ACC112 (cell line): ENCODE data around the gene MYO16.
"Not testable (repeated sequence)": the region's sequence is repeated elsewhere in the genome, so short reads cannot be mapped to it uniquely, and the experiment has no call there.

ENCODE experiments used
- H2AFZ ChIP-seq: fragments of 200-600 bp; sonication (generic); one replicate; pipeline ENCODE4 v1.6.0; 2017; ENCODE audit warnings: antibody characterized with exemption, low read length; ENCODE audit not compliant: unreplicated experiment
- H3K27ac ChIP-seq: fragments of 200-600 bp; sonication (generic); 2 replicates; pipeline ENCODE4 v1.5.1; 2014; ENCODE audit warnings: low read depth, mild to moderate bottlenecking, antibody characterized with exemption, low read length, moderate library complexity
- H3K27me3 ChIP-seq: fragments of 200-600 bp; sonication (generic); 2 replicates; pipeline ENCODE4 v1.6.1; 2014; ENCODE audit warnings: mild to moderate bottlenecking, antibody characterized with exemption, low read length, moderate library complexity, mixed read lengths; ENCODE audit not compliant: insufficient read depth
- H3K36me3 ChIP-seq: fragments of 200-600 bp; sonication (generic); 2 replicates; pipeline ENCODE4 v1.6.1; 2016; ENCODE audit warnings: mild to moderate bottlenecking, antibody characterized with exemption, low read length, moderate library complexity, mixed read lengths; ENCODE audit not compliant: insufficient read depth
- H3K4me1 ChIP-seq: fragments of 200-600 bp; sonication (generic); one replicate; pipeline ENCODE4 v1.6.1; 2016; ENCODE audit warnings: low read length, mixed read lengths; ENCODE audit not compliant: insufficient read depth, unreplicated experiment, control insufficient read depth
- H3K4me3 ChIP-seq: fragments of 200-600 bp; sonication (generic); 2 replicates; pipeline ENCODE4 v1.5.1; 2014; ENCODE audit warnings: mild to moderate bottlenecking, low read depth, low read length
- H3K79me2 ChIP-seq: fragments of 200-600 bp; sonication (generic); one replicate; pipeline ENCODE4 v1.6.0; 2016; ENCODE audit warnings: low read length; ENCODE audit not compliant: control insufficient read depth, unreplicated experiment, insufficient read depth

MYO16 gene

GRCh38 chr13:109214393-109214792, 585.0 kb downstream of the MYO16 start:
- H3K4me3 ChIP-seq = no peak overlapping the region
- no peaks in the 10 kb centered on the region for H3K27me3 ChIP-seq
- no peak overlapping the region for H3K27ac ChIP-seq
- no peaks in the 10 kb centered on the region for H3K36me3 ChIP-seq
- H3K4me1 ChIP-seq = no peaks in the 10 kb centered on the region
- H2AFZ ChIP-seq = no peak overlapping the region
- H3K79me2 ChIP-seq = no peaks in the 10 kb centered on the region

- Histone ChIP-seq H3K27ac (no peak overlapping the region), H3K27me3 (no peaks in the 10 kb centered on the region), H3K36me3 (no peaks in the 10 kb centered on the region), H3K4me3 (no peak overlapping the region), H3K4me1 (no peaks in the 10 kb centered on the region), H3K79me2 (no peaks in the 10 kb centered on the region), H2AFZ (no peak overlapping the region)
Measured at GRCh38 chr13:109215377-109215776, 586.0 kb downstream of the MYO16 start.

GRCh38 chr13:109217510-109217909, 588.1 kb downstream of the MYO16 start:
- H3K27me3 ChIP-seq, H3K79me2 ChIP-seq, H2AFZ ChIP-seq, H3K36me3 ChIP-seq, H3K27ac ChIP-seq, H3K4me3 ChIP-seq, H3K4me1 ChIP-seq: not testable (repeated sequence)

GRCh38 chr13:109220631-109221030, 591.2 kb downstream of the MYO16 start:
- Histone ChIP-seq H3K27ac (no peak overlapping the region), H3K36me3 (no peaks in the 10 kb centered on the region), H3K79me2 (no peaks in the 10 kb centered on the region), H3K4me3 (no peak overlapping the region), H3K4me1 (no peaks in the 10 kb centered on the region), H2AFZ (no peak overlapping the region), H3K27me3 (no peaks in the 10 kb centered on the region)

GRCh38 chr13:109224033-109224432, 594.6 kb downstream of the MYO16 start:
- no peaks in the 10 kb centered on the region for H3K4me1 ChIP-seq
- H3K27me3 ChIP-seq = no peaks in the 10 kb centered on the region
- H3K4me3 ChIP-seq = no peak overlapping the region
- no peaks in the 10 kb centered on the region for H3K36me3 ChIP-seq
- no peak overlapping the region for H2AFZ ChIP-seq
- H3K27ac ChIP-seq = no peak overlapping the region
- no peaks in the 10 kb centered on the region for H3K79me2 ChIP-seq

GRCh38 chr13:109226631-109227030, 597.2 kb downstream of the MYO16 start:
- H3K27me3 ChIP-seq = no peaks in the 10 kb centered on the region
- H3K4me3 ChIP-seq = no peak overlapping the region
- no peak overlapping the region for H3K27ac ChIP-seq
- no peaks in the 10 kb centered on the region for H3K79me2 ChIP-seq
- H2AFZ ChIP-seq = no peak overlapping the region
- H3K36me3 ChIP-seq = no peaks in the 10 kb centered on the region
- no peaks in the 10 kb centered on the region for H3K4me1 ChIP-seq

- Histone ChIP-seq H3K4me3 (no peak overlapping the region), H2AFZ (no peak overlapping the region), H3K4me1 (no peaks in the 10 kb centered on the region), H3K27me3 (no peaks in the 10 kb centered on the region), H3K27ac (no peak overlapping the region), H3K36me3 (no peaks in the 10 kb centered on the region), H3K79me2 (no peaks in the 10 kb centered on the region)
Measured at GRCh38 chr13:109227344-109227940, 598.0 kb downstream of the MYO16 start.

- no peaks in the 10 kb centered on the region for H3K36me3 ChIP-seq
- no peak overlapping the region for H3K27ac ChIP-seq
- no peaks in the 10 kb centered on the region for H3K27me3 ChIP-seq
- H2AFZ ChIP-seq = no peak overlapping the region
- no peaks in the 10 kb centered on the region for H3K79me2 ChIP-seq
- no peaks in the 10 kb centered on the region for H3K4me1 ChIP-seq
- H3K4me3 ChIP-seq = no peak overlapping the region
Measured at GRCh38 chr13:109228211-109228610, 598.8 kb downstream of the MYO16 start.

- H3K4me3 ChIP-seq = no peak overlapping the region
- H2AFZ ChIP-seq = no peak overlapping the region
- no peaks in the 10 kb centered on the region for H3K27me3 ChIP-seq
- H3K36me3 ChIP-seq = no peaks in the 10 kb centered on the region
- no peaks in the 10 kb centered on the region for H3K79me2 ChIP-seq
- no peak overlapping the region for H3K27ac ChIP-seq
- no peaks in the 10 kb centered on the region for H3K4me1 ChIP-seq
Measured at GRCh38 chr13:109231888-109232287, 602.5 kb downstream of the MYO16 start.

- no peaks in the 10 kb centered on the region for H3K4me1 ChIP-seq
- no peak overlapping the region for H3K4me3 ChIP-seq
- no peak overlapping the region for H3K27ac ChIP-seq
- H3K27me3 ChIP-seq = no peaks in the 10 kb centered on the region
- H2AFZ ChIP-seq = no peak overlapping the region
- H3K36me3 ChIP-seq = no peaks in the 10 kb centered on the region
- no peaks in the 10 kb centered on the region for H3K79me2 ChIP-seq
Measured at GRCh38 chr13:109233293-109233692, 603.9 kb downstream of the MYO16 start.

GRCh38 chr13:109235901-109236300, 606.5 kb downstream of the MYO16 start:
- Histone ChIP-seq H2AFZ (no peak overlapping the region), H3K27me3 (no peaks in the 10 kb centered on the region), H3K4me3 (no peak overlapping the region), H3K36me3 (no peaks in the 10 kb centered on the region), H3K4me1 (no peaks in the 10 kb centered on the region), H3K79me2 (no peaks in the 10 kb centered on the region), H3K27ac (no peak overlapping the region)
